ENCODE measurements around the gene MSH4.

The MSH4 gene

DNA sequence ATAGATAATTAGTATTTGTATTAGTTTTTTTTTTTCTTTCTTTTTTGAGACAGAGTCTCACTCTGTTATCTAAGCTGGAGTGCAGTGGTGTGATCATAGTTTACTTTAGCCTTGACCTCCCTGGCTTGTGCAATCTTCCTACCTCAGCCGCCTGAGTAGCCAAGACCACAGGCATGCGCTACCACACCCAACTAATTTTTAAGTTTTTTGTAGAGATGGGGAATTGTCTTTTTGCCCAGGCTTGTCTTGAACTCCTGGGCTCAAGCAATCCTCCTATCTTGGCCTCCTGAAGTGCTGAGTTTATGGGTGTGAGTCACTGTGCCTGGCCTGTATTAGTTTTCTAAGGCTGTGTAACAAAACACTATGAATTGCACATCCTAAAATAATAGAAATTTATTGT is 58.3 kb downstream of the MSH4 start:
- no peak overlapping the region for H3K4me3 ChIP-seq (ENCODE audit: low read depth, low read length)
- TF ChIP-seq CTCF (IDR thresholded peaks at IDR 0.05; ENCODE audit: low read depth, low read length): no peak

GRCh38 chr1:75855734-75856133 is 59.1 kb downstream of the MSH4 start:
- no peak for TF ChIP-seq CTCF (IDR thresholded peaks at IDR 0.05; ENCODE audit: low read depth, low read length)
- H3K4me3 ChIP-seq (ENCODE audit: low read depth, low read length): no peak overlapping the region

- no peak for TF ChIP-seq CTCF (IDR thresholded peaks at IDR 0.05; ENCODE audit: low read depth, low read length)
- no peak overlapping the region for H3K4me3 ChIP-seq (ENCODE audit: low read depth, low read length)
Measured at GRCh38 chr1:75861831-75862230, 65.1 kb downstream of the MSH4 start.

DNA sequence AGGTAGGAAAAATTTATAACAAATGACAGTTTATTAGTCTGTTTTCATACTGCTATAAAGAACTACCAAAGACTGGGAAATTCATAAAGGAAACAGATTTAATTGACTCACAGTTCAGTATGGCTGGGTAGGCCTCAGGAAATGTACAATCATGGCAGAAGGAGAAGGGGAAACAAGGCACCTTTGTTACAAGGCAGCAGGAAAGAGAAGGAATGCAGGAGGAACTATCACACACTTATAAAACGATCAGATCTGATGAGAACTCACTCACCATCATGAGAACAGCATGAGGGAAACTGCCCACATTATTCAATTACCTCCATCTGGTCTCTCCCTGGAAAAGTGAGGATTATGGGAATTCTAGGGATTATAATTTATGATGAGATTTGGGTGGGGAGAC is 74.3 kb downstream of the MSH4 start:
- no peak overlapping the region for H3K4me3 ChIP-seq (ENCODE audit: low read depth, low read length)
- no peak for TF ChIP-seq CTCF (IDR thresholded peaks at IDR 0.05; ENCODE audit: low read depth, low read length)

DNA sequence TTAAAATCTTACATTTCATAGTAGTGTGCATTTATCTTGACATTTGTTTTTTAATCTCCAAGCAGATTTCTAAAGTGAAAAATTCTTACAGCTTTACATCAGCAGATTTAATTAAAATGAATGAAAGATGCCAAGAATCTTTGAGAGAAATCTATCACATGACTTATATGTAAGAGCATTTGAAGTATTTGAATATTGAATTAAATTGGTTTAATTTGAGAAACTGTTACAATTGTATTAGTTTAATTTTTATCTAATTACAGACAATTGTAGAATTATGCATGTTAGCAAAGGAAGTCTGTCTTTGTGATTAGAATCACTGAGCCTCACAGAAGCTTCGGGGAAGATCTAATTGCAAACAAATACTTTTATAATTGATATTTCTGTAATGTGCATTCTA is 83.3 kb downstream of the MSH4 start:
- H3K4me3 ChIP-seq (ENCODE audit: low read depth, low read length): no peak overlapping the region
- no peak for TF ChIP-seq CTCF (IDR thresholded peaks at IDR 0.05; ENCODE audit: low read depth, low read length)

- H3K4me3 ChIP-seq (ENCODE audit: low read depth, low read length): no peak overlapping the region
- no peak for TF ChIP-seq CTCF (IDR thresholded peaks at IDR 0.05; ENCODE audit: low read depth, low read length)
Measured at GRCh38 chr1:75884437-75884836, 87.8 kb downstream of the MSH4 start.

GRCh38 chr1:75901371-75901770 is 104.7 kb downstream of the MSH4 start:
- no peak overlapping the region for H3K4me3 ChIP-seq (ENCODE audit: low read depth, low read length)
- no peak for TF ChIP-seq CTCF (IDR thresholded peaks at IDR 0.05; ENCODE audit: low read depth, low read length)

Measured in WI38 (cell line).